DND-41 (cell line): ENCODE measurements around the gene HTT-AS.
"Not testable (repeated sequence)": the region's sequence is repeated elsewhere in the genome, so short reads cannot be mapped to it uniquely, and the experiment has no call there.

Source experiments
- ATAC-seq: fragments of 200-7000 bp; cut with Tn5 transposase; 3 replicates; pipeline ENCODE4 v1.9.1; 2021; ENCODE audit warnings: low read depth; ENCODE audit not compliant: insufficient read depth
- DNase-seq: peaks from one replicate; pipeline ENCODE4 v3.0.0-alpha.2; 2020
- H2AFZ ChIP-seq: 2 replicates; pipeline ENCODE4 v1.6.0; 2012; ENCODE audit warnings: low read depth, low read length
- H3K27ac ChIP-seq: 2 replicates; pipeline ENCODE4 v1.5.1; 2012; ENCODE audit warnings: low read length, inconsistent platforms
- H3K27me3 ChIP-seq: fragments of 200-600 bp; sonication (generic); 2 replicates; pipeline ENCODE4 v1.6.0; 2012; ENCODE audit warnings: low read length, mild to moderate bottlenecking, inconsistent platforms; ENCODE audit not compliant: insufficient read depth, poor library complexity
- H3K36me3 ChIP-seq: 2 replicates; pipeline ENCODE4 v1.5.1; 2012; ENCODE audit warnings: low read length, inconsistent platforms; ENCODE audit not compliant: insufficient read depth
- H3K4me1 ChIP-seq: 2 replicates; pipeline ENCODE4 v1.5.1; 2012; ENCODE audit warnings: mild to moderate bottlenecking, low read length; ENCODE audit not compliant: insufficient read depth
- H3K4me2 ChIP-seq: 2 replicates; pipeline ENCODE4 v1.6.0; 2012; ENCODE audit warnings: mild to moderate bottlenecking, moderate library complexity, low read length, inconsistent platforms; ENCODE audit not compliant: insufficient read depth
- H3K4me3 ChIP-seq, 2 experiments: fragments of 200-600 bp in 1 of 2; shearing (Covaris generic) in 1 of 2; 2 replicates each; pipeline ENCODE4 v1.5.1; 2012 to 2016; ENCODE audit warnings: inconsistent platforms in 2 of 2, low read length in 2 of 2, mild to moderate bottlenecking in 2 of 2, low read depth in 1 of 2, moderate library complexity in 1 of 2
- H3K79me2 ChIP-seq: 2 replicates; pipeline ENCODE4 v1.6.0; 2012; ENCODE audit warnings: low read length, inconsistent platforms; ENCODE audit not compliant: insufficient read depth
- H3K9ac ChIP-seq: 2 replicates; pipeline ENCODE4 v1.6.0; 2012; ENCODE audit warnings: low read depth, mild to moderate bottlenecking, inconsistent platforms, low read length, moderate library complexity
- H3K9me3 ChIP-seq: 2 replicates; pipeline ENCODE4 v1.5.1; 2012; ENCODE audit warnings: low read length, moderate library complexity, mild to moderate bottlenecking, inconsistent platforms; ENCODE audit not compliant: insufficient read depth, severe bottlenecking
- H4K20me1 ChIP-seq: 2 replicates; pipeline ENCODE4 v1.6.0; 2012; ENCODE audit warnings: low read length; ENCODE audit not compliant: insufficient read depth
- EZH2 ChIP-seq: IDR thresholded peaks from 3 replicates; pipeline ENCODE4 v1.6.1; 2012; ENCODE audit warnings: borderline replicate concordance, low read depth, mild to moderate bottlenecking, moderate library complexity, low read length, inconsistent platforms; ENCODE audit not compliant: severe bottlenecking
- TF ChIP-seq, protein P1 (sequence below): IDR thresholded peaks from 2 replicates; pipeline ENCODE4 v1.5.1; 2012; ENCODE audit warnings: borderline replicate concordance, low read length, moderate library complexity, mild to moderate bottlenecking; ENCODE audit not compliant: poor library complexity, severe bottlenecking; ENCODE audit errors: extremely low read depth

Gene HTT-AS

DNA sequence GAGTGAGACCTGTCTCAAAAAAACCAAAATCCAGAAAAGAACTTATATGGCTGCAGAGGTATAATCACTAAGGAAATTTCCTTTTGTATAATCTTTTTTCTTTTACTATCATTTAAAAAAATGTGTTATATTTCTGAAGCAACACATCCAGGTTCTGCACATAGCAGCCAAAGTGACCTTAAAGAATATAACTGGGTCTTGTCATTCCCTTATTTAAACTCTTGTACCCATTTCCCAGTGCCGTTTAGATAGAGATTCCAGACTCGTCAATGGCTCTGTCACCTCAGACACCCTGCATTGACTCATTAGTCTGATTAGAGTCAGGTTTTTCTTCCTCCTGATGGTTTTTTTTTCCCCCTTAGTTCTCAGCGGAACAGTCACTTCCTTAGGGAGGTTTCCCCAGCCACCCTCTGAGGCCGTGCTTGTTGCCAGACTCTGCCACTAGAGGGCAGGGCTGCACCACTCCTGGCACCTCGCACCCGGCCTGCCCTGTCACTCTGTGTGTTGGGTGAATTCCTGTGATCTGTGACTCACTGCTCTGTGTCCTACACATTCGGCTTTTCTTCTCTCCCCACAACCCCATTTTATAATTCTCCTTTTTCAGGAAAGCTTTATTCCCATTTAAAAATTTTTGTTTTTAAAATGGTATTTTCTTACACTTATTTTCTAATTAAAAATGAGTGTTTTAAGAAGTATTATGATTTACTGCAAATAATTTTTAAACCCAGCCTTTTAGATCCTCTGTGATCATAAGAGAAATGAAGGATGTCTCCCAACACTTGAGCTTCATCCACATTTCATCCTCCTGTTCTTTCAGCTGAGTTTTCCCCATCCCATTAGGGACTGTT is 32.2 kb upstream of the HTT-AS start:
- Histone ChIP-seq H4K20me1 (peaks cover 20% of the 10 kb centered on the region), H3K9me3 (no peaks in the 10 kb centered on the region), H3K4me1 (no peaks in the 10 kb centered on the region), H3K4me3 (no peak overlapping the region), H3K9ac (no peak overlapping the region), H3K36me3 (peaks cover 74% of the 10 kb centered on the region), H3K27me3 (no peaks in the 10 kb centered on the region), H3K27ac (no peak overlapping the region), H3K79me2 (no peaks in the 10 kb centered on the region), H2AFZ (no peak overlapping the region), H3K4me2 (no peak overlapping the region)
- peak; percentile 79 for DNase-seq
- TF ChIP-seq EZH2 = no peak
- TF ChIP-seq, protein P1, sequence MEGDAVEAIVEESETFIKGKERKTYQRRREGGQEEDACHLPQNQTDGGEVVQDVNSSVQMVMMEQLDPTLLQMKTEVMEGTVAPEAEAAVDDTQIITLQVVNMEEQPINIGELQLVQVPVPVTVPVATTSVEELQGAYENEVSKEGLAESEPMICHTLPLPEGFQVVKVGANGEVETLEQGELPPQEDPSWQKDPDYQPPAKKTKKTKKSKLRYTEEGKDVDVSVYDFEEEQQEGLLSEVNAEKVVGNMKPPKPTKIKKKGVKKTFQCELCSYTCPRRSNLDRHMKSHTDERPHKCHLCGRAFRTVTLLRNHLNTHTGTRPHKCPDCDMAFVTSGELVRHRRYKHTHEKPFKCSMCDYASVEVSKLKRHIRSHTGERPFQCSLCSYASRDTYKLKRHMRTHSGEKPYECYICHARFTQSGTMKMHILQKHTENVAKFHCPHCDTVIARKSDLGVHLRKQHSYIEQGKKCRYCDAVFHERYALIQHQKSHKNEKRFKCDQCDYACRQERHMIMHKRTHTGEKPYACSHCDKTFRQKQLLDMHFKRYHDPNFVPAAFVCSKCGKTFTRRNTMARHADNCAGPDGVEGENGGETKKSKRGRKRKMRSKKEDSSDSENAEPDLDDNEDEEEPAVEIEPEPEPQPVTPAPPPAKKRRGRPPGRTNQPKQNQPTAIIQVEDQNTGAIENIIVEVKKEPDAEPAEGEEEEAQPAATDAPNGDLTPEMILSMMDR = peak; percentile 98
- ATAC-seq = peak; percentile 100

DNA sequence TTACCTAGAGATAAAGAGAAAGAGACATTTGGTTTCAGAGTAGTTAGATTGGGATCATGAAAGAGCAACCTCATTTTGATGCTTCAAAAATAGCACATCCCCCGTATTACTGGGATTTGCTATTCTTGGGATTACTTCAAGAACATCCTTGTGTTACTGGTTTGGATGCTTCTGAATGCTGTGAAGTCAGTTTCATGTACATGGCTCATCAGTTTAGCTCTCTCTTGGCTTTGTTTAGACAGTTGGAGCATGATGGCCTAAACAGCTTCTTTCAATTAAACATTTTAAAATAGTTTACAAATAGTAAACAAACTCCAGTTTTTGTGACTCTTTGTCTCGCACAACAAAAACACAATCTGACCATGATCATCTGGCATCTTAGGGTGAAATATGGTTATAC is 24.0 kb upstream of the HTT-AS start:
- no peak overlapping the region for H3K4me2 ChIP-seq

DNA sequence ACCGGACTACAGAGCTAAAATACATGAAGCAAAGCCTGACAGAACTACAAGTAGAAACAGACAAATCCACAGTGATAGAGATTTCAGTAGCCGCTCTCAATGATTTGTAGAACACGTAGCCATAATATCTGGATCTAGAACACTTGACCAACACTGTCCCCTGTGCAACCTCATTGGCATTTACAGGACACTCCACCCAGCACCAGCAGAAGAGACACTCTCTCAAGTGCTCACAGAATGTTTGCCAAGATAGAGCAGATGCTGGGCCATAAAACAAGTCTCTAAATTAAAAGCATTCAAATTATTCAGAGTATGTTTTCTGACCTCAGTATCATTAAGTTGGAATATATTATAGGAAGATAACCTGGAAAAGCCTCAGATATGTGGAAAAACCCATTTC is 21.9 kb upstream of the HTT-AS start:
- Histone ChIP-seq H3K4me1 (no peaks in the 10 kb centered on the region), H3K4me2 (no peak overlapping the region), H3K9ac (no peak overlapping the region), H3K79me2 (peaks cover 8% of the 10 kb centered on the region; the same call in 1 of the 2 replicates), H2AFZ (no peak overlapping the region), H3K9me3 (no peaks in the 10 kb centered on the region), H4K20me1 (peaks cover 8% of the 10 kb centered on the region; the same call in 1 of the 2 replicates), H3K4me3 (no peak overlapping the region), H3K27ac (no peak overlapping the region), H3K27me3 (no peaks in the 10 kb centered on the region), H3K36me3 (peaks cover 52% of the 10 kb centered on the region)
- DNase-seq (no peak), ATAC-seq (no peak)
- TF ChIP-seq, protein P1 = no peak
- no peak for TF ChIP-seq EZH2

More for the DNA sequence above, 24.0 kb upstream of the HTT-AS start:
- Histone ChIP-seq H3K36me3 (peaks cover 55% of the 10 kb centered on the region), H3K27me3 (no peaks in the 10 kb centered on the region), H3K27ac (no peak overlapping the region), H2AFZ (no peak overlapping the region), H3K9me3 (no peaks in the 10 kb centered on the region), H3K4me1 (no peaks in the 10 kb centered on the region), H3K79me2 (peaks cover 10% of the 10 kb centered on the region; the same call in 1 of the 2 replicates), H3K4me3 (no peak overlapping the region), H4K20me1 (peaks cover 19% of the 10 kb centered on the region), H3K9ac (no peak overlapping the region)
- TF ChIP-seq EZH2 = no peak
- TF ChIP-seq, protein P1 = no peak
- ATAC-seq = no peak
- DNase-seq = no peak

DNA sequence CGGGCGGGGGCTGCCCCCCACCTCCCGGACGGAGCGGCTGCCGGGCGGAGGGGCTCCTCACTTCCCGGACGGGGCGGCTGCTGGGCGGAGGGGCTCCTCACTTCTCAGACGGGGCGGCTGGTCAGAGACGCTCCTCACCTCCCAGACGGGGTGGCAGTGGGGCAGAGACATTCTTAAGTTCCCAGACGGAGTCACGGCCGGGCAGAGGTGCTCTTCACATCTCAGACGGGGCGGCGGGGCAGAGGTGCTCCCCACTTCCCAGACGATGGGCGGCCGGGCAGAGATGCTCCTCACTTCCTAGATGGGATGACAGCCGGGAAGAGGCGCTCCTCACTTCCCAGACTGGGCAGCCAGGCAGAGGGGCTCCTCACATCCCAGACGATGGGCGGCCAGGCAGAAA is 20.4 kb upstream of the HTT-AS start:
- H2AFZ ChIP-seq, H3K27ac ChIP-seq, H4K20me1 ChIP-seq, DNase-seq, H3K79me2 ChIP-seq, H3K9me3 ChIP-seq, H3K9ac ChIP-seq, H3K4me2 ChIP-seq, H3K27me3 ChIP-seq, H3K4me1 ChIP-seq, ATAC-seq, H3K4me3 ChIP-seq: not testable (repeated sequence)
- peaks cover 44% of the 10 kb centered on the region; the same call in 1 of the 2 replicates for H3K36me3 ChIP-seq
